Heart right ventricle (tissue), 16 donors: ENCODE data around the gene EXOSC2. TPM values are rescaled to one million over a fixed set of nuclear protein-coding genes. Genes with fewer than 3 reads are reported as not detected.
A peak's percentile ranks its signal among the peaks of the same experiment; 100 is the strongest.

Experiments used
- ATAC-seq, 8 donors: fragments of 200-7000 bp; cut with Tn5 transposase; one replicate each; pipeline ENCODE4 v1.9.1; 2020; ENCODE audit warnings: mild to moderate bottlenecking in 8 of 8, moderate library complexity in 8 of 8, moderate number of reproducible peaks in 1 of 8
- DNase-seq, 2 donors: peaks; one replicate each; pipeline ENCODE4 v3.0.0-alpha.2; 2020
- H3K27ac ChIP-seq, 10 donors: fragments of 200-600 bp; sonication (generic) in 2 of 10; one replicate each; pipeline versions ENCODE4 v1.5.0 to v1.8.0; 2020 to 2022; ENCODE audit warnings: mild to moderate bottlenecking in 3 of 10
- H3K27me3 ChIP-seq, 7 donors: fragments of 200-600 bp; one replicate each; pipeline ENCODE4 v1.8.0; 2021 to 2022; ENCODE audit warnings: mild to moderate bottlenecking in 2 of 7
- H3K36me3 ChIP-seq, 9 donors: fragments of 200-600 bp; sonication (generic) in 1 of 9; one replicate each; pipeline versions ENCODE4 v1.5.0 to v1.8.0; 2020 to 2022; ENCODE audit warnings: mild to moderate bottlenecking in 2 of 9
- H3K4me1 ChIP-seq, 9 donors: fragments of 200-600 bp; sonication (generic) in 1 of 9; one replicate each; pipeline versions ENCODE4 v1.5.0 to v1.8.0; 2020 to 2022; ENCODE audit warnings: mild to moderate bottlenecking in 4 of 9
- H3K4me3 ChIP-seq, 10 donors: fragments of 200-600 bp; sonication (generic) in 2 of 10; one replicate each; pipeline versions ENCODE4 v1.5.0 to v1.8.0; 2020 to 2022; ENCODE audit warnings: mild to moderate bottlenecking in 7 of 10, moderate library complexity in 2 of 10
- H3K9me3 ChIP-seq, 11 donors: fragments of 200-600 bp in 10 of 11; sonication (generic) in 2 of 11; one replicate each; pipeline versions ENCODE4 v1.5.0 to v1.8.0; 2013 to 2022; ENCODE audit warnings: mild to moderate bottlenecking in 2 of 11, control low read depth in 1 of 11, moderate library complexity in 1 of 11
- CTCF ChIP-seq, 9 donors: fragments of 200-600 bp; sonication (generic) in 2 of 9; IDR thresholded peaks; one replicate each; pipeline versions ENCODE4 v1.5.0 to v1.8.0; 2021 to 2022; ENCODE audit warnings: antibody characterized with exemption in 9 of 9, mild to moderate bottlenecking in 5 of 9, moderate library complexity in 1 of 9
- WGBS, 2 donors: extraction: QIAGEN DNeasy Blood & Tissue Kit; methylation state at CpG; one replicate each; pipeline ENCODE4 v1.1.7; 2013; ENCODE audit warnings: inconsistent platforms in 1 of 2; 5-methylcytosine and 5-hydroxymethylcytosine counted together
- intact Hi-C, 10 donors: fragments of 100-400 bp; cut with DNase I; formaldehyde crosslinking; loops; one replicate each; pipeline versions ENCODE4 v1.11.1 to v1.14.2; 2022
- polyA plus RNA-seq, 2 donors: library from polyadenylated mRNA; stranded (reverse); fragments of 200-250 nt; gene quantifications; one replicate each; pipeline ENCODE4 v1.2.3, GENCODE V29; 2013
- total RNA-seq, 10 donors: library from RNA; stranded (reverse); fragmentation: NEBNext Ultra II Directional in 3 of 10; extraction: Animal tissue kit (Norgen Biotek cat#: 25700) in 3 of 10; gene quantifications; one replicate each; pipeline versions ENCODE4 v1.2.1 to v1.2.4, GENCODE V29; 2021 to 2023
- donor health status: Arrhythmogenic right ventricular cardiomyopathy.
- donor health status: ischemic (EF 13 %, LVEDD 7.1; RV severe dilation, severe dysfunction).
- donor health status: healthy with polysubstance abuse.
- donor health status: DM: no; HTN: yes; CAD: no.
- donor health status: DM: no; HTN: no; CAD: no.
- donor health status: ischemic (EF 25% LVEDD 6.9; RV normal size, moderate dysfunction).
- donor health status: ischemic (EF 25% LVEDD 5.7; RV mildly dilated, moderate dysfunction).
- donor health status: healthy.
- donor health status: DM: yes; HTN: yes; CAD: no.
- donor health status: Ischemic cardiomyopathy.
- donor health status: ischemic (EF 35%, LVEDD 5.7; RV mildly dilated, moderate dysfunction).
- donor health status: nonischemic (EF 11% LVEDD 7.7; RV severe dilation, severe dysfunction).
- donor health status: DM: yes; HTN: yes; CAD: no.
- donor health status: PGD.
- donor health status: ischemic (EF 29% LVEDD 5.4; RV normal size, mild dysfunction).
- donor health status: nonischemic (EF 23%, LVEDD 6.1; RV moderate dilation, normal function).

Gene EXOSC2
- total and polyA plus RNA-seq, 12 donors = 10.8 to 17.7 (median 13.1) TPM

GRCh38 chr9:130696996-130697395, 3.4 kb downstream of the EXOSC2 start:
- Histone ChIP-seq H3K4me1 (peaks cover 0 to 42% (median 25%) of the 10 kb centered on the region in 9 donors), H3K27me3 (no peaks in the 10 kb centered on the region), H3K9me3 (no peaks in the 10 kb centered on the region), H3K27ac (no peak overlapping the region), H3K4me3 (no peak overlapping the region), H3K36me3 (peaks cover 0 to 67% (median 24%) of the 10 kb centered on the region in 9 donors)
- DNase-seq = no peak
- 82 to 95% methylated on average over 8 of the region's 8 CpGs for WGBS, 2 donors
- intact Hi-C loops = loop anchor here in 4 of 10 donors (5.0 to 10.0 kb wide), 3 partner anchors 245 to 895 kb away; partner anchors contain the start of gene TOR1B (in 1 of the 4)
- no peak for ATAC-seq
- no peak for TF ChIP-seq CTCF (IDR thresholded peaks at IDR 0.05)

- H3K27me3 ChIP-seq = no peaks in the 10 kb centered on the region
- no peak for TF ChIP-seq CTCF (IDR thresholded peaks at IDR 0.05)
- no peaks in the 10 kb centered on the region for H3K9me3 ChIP-seq
- H3K4me3 ChIP-seq = no peak overlapping the region
- peaks cover 0 to 34% (median 22%) of the 10 kb centered on the region in 9 donors for H3K4me1 ChIP-seq
- no peak overlapping the region for H3K27ac ChIP-seq
- intact Hi-C loops = loop anchor here in 4 of 10 donors (5.0 to 10.0 kb wide), 3 partner anchors 244 to 896 kb away; partner anchors contain the start of gene TOR1B (in 1 of the 4)
- peaks cover 0 to 83% (median 33%) of the 10 kb centered on the region in 9 donors for H3K36me3 ChIP-seq
- DNase-seq (no peak), ATAC-seq (no peak)
- WGBS, 2 donors = 51 to 57% methylated on average over 3 of the region's 3 CpGs
Observed at GRCh38 chr9:130698514-130698913, 4.9 kb downstream of the EXOSC2 start.

GRCh38 chr9:130699047-130699446, 5.5 kb downstream of the EXOSC2 start:
- ATAC-seq = no peak
- no peak overlapping the region for H3K4me3 ChIP-seq
- 85 to 92% methylated on average over 2 of the region's 2 CpGs for WGBS, 2 donors
- TF ChIP-seq CTCF (IDR thresholded peaks at IDR 0.05) = no peak
- H3K9me3 ChIP-seq = no peaks in the 10 kb centered on the region
- H3K36me3 ChIP-seq = peaks cover 0 to 88% (median 38%) of the 10 kb centered on the region in 9 donors
- no peak overlapping the region for H3K27ac ChIP-seq
- intact Hi-C loops = loop anchor here in 4 of 10 donors (5.0 to 10.0 kb wide), 3 partner anchors 243 to 897 kb away; partner anchors contain the start of gene TOR1B (in 1 of the 4)
- peaks cover 0 to 32% (median 19%) of the 10 kb centered on the region in 9 donors for H3K4me1 ChIP-seq
- no peaks in the 10 kb centered on the region for H3K27me3 ChIP-seq
- no peak for DNase-seq

- Histone ChIP-seq H3K27ac (peak overlapping the region in 2 of 10 donors; percentile 37 to 65), H3K4me1 (peaks cover 0 to 18% (median 6%) of the 10 kb centered on the region in 9 donors), H3K36me3 (peaks cover 0 to 97% (median 49%) of the 10 kb centered on the region in 9 donors), H3K9me3 (no peaks in the 10 kb centered on the region), H3K27me3 (no peaks in the 10 kb centered on the region), H3K4me3 (no peak overlapping the region)
- peak; percentile 81 to 98 (median 95) for TF ChIP-seq CTCF (IDR thresholded peaks at IDR 0.05)
- WGBS, 2 donors = 48 to 49% methylated on average over 13 of the region's 13 CpGs
- DNase-seq (peak; percentile 77 to 85), ATAC-seq (peak; percentile 85 to 97 (median 94))
- intact Hi-C loops = loop anchor here (2.0 to 10.0 kb wide), 8 partner anchors 236 to 346 kb away; partner anchors contain the start of gene FIBCD1 (in 1 of the 10)
Observed at GRCh38 chr9:130701059-130702022, 7.8 kb downstream of the EXOSC2 start.
